Fibroblast of the aortic adventitia (primary cell): ENCODE results near the gene PSME1. TPM values are rescaled to one million over a fixed set of nuclear protein-coding genes. Genes with fewer than 3 reads are reported as not detected.

ENCODE experiments used
- DNase-seq: peaks from one replicate; pipeline ENCODE4 v3.0.0-alpha.2; 2010; ENCODE audit warnings: low read depth
- H3K4me3 ChIP-seq: 2 replicates; pipeline ENCODE4 v1.5.1; 2011; ENCODE audit warnings: low read depth, mild to moderate bottlenecking, control low read depth, low read length, moderate library complexity
- CTCF ChIP-seq: IDR thresholded peaks from 2 replicates; pipeline ENCODE4 v1.5.1; 2011; ENCODE audit warnings: mild to moderate bottlenecking, low read length, control low read depth, inconsistent platforms; ENCODE audit not compliant: insufficient read depth
- total RNA-seq: library from RNA; depleted of rRNA; stranded (reverse); fragments of >200 nt; gene quantifications from 2 replicates; pipeline ENCODE4 v1.2.3, GENCODE V29; 2012; ENCODE audit warnings: low replicate concordance

PSME1 gene
- total RNA-seq, 1 donor: 84.8 TPM

GRCh38 chr14:24106672-24107271 lies 29.2 kb upstream of the PSME1 start:
- DNase-seq: no peak
- no peak for TF ChIP-seq CTCF
- H3K4me3 ChIP-seq: no peak overlapping the region

GRCh38 chr14:24108336-24108874 lies 27.6 kb upstream of the PSME1 start:
- TF ChIP-seq CTCF: no peak
- no peak overlapping the region for H3K4me3 ChIP-seq
- DNase-seq: no peak

- TF ChIP-seq CTCF: no peak
- no peak for DNase-seq
- no peak overlapping the region for H3K4me3 ChIP-seq
Measured at GRCh38 chr14:24110060-24110459, 25.9 kb upstream of the PSME1 start.

GRCh38 chr14:24110523-24110922 lies 25.5 kb upstream of the PSME1 start:
- no peak overlapping the region for H3K4me3 ChIP-seq
- no peak for DNase-seq
- no peak for TF ChIP-seq CTCF

GRCh38 chr14:24113379-24113800 lies 22.6 kb upstream of the PSME1 start:
- no peak for TF ChIP-seq CTCF
- DNase-seq: no peak
- H3K4me3 ChIP-seq: peak overlapping the region; percentile 91

GRCh38 chr14:24113801-24114531 lies 22.0 kb upstream of the PSME1 start:
- no peak for TF ChIP-seq CTCF
- DNase-seq: no peak
- H3K4me3 ChIP-seq: peak overlapping the region; percentile 91
